K562 (cell line): ENCODE data around the gene RPL27. TPM values are rescaled to one million over a fixed set of nuclear protein-coding genes. Genes with fewer than 3 reads are reported as not detected.

ENCODE experiments used
- CREM ChIP-seq: IDR thresholded peaks from 2 replicates; pipeline ENCODE4 v1.6.1; 2014; ENCODE audit warnings: antibody characterized with exemption, low read depth
- HDAC2 ChIP-seq: fragments of 450-650 bp; IDR thresholded peaks from 2 replicates; pipeline ENCODE4 v1.6.1; 2016; ENCODE audit warnings: mild to moderate bottlenecking
- SREBF1 ChIP-seq: fragments of 150-350 bp; IDR thresholded peaks from 2 replicates; pipeline ENCODE4 v1.6.1; 2014; ENCODE audit warnings: antibody characterized with exemption, low read depth, low read length, borderline replicate concordance
- ZNF282 ChIP-seq: sonication (generic); formaldehyde crosslinking; IDR thresholded peaks from 2 replicates; pipeline ENCODE4 v1.8.1; 2023; ENCODE audit warnings: missing genetic modification reagents
- polyA plus RNA-seq, 8 experiments: library from polyadenylated mRNA; depleted of rRNA in 4 of 8; stranded (reverse) in 5 of 8; unstranded in 3 of 8; fragments of >200 nt; fragmentation: Nextera tagmentation in 2 of 8; fragmentation: Illumina TruSeq in 1 of 8; extraction: Ambion mirVana in 2 of 8; extraction: Trizol in 1 of 8; gene quantifications; 2 replicates each; pipeline versions ENCODE4 v1.2.1 to v1.2.3, GENCODE V29; 2011 to 2014; ENCODE audit warnings: inconsistent platforms in 1 of 8, missing spikeins in 1 of 8
- total RNA-seq, 7 experiments: library from RNA; depleted of rRNA in 6 of 7; stranded (reverse); fragments of >200 nt in 6 of 7; fragmentation: Illumina TruSeq in 2 of 7; extraction: Trizol in 2 of 7; gene quantifications; 2 replicates each; pipeline versions ENCODE4 v1.2.1 to v1.2.3, GENCODE V29; 2011 to 2021; ENCODE audit warnings: low replicate concordance in 1 of 7
- TF ChIP-seq, protein P1 (sequence below): sonication (generic); formaldehyde crosslinking; IDR thresholded peaks from 2 replicates; pipeline ENCODE4 v1.8.0; 2022; ENCODE audit warnings: mild to moderate bottlenecking, missing genetic modification reagents, borderline replicate concordance
- TF ChIP-seq, protein P2 (sequence below): fragments of 450-650 bp; formaldehyde crosslinking; IDR thresholded peaks from 2 replicates; pipeline ENCODE4 v1.4.0; 2020; ENCODE audit warnings: mild to moderate bottlenecking, moderate library complexity
- TF ChIP-seq, protein P3 (sequence below), 2 experiments: fragments of 450-650 bp in 1 of 2; sonication (generic) in 1 of 2; formaldehyde crosslinking in 1 of 2; IDR thresholded peaks; 2 replicates each; pipeline versions ENCODE4 v1.7.1 to v1.9.0; 2016 to 2022; ENCODE audit warnings: inconsistent platforms in 1 of 2, mild to moderate bottlenecking in 1 of 2, missing genetic modification reagents in 1 of 2

RPL27 gene
- total and polyA plus RNA-seq, 9 of the 15 experiments (the other 6 are each of a cell fraction or from before 2014, with no cell fraction given), result 1,539 to 6,155 (median 3,710) TPM

DNA sequence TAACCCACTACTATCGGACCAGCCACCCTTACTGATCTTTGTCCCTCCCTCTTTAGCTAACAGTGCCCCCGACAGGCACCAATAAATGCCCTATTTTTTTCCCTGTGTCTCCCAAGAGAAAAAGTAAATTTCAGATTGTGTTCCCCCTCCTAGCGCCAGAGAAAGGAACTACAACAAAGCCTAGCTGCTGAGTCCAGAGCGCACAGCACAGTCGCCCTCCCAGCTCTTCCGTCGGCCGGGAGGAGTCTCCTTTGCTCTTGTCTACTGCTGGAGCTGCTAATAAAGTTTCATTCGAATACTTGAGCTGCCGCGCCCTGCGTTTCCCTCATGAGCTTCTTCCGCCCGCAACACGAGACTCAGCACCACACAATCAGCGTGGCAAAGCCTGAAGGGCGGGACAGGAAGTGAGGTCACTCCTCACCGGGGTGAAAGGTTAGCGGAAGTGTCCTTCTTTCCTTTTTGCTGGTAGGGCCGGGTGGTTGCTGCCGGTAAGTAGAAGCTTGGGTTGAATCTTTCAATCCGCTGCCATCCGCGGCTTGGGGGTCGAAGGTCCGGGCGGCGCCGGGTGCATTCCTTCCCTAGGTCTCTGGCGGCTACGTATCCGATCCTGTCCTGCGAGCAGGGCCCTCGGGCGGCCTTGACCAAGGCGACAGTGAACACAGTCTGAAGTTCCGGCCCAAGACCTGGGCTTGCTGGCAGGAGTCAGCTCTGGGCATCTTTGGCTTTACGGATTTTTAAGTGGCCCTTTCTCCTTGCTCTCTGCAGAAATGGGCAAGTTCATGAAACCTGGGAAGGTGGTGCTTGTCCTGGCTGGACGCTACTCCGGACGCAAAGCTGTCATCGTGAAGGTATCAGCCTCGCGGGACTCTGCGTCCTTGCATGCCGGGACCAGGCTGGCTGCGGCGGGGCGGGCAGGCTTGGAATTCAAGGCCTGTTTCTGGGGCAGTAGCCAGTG lies at the start of gene RPL27 (continued):
- TF ChIP-seq CREM (peak; percentile 96), ZNF282 (CRISPR knock-in tag) (no peak), SREBF1 (peak; percentile 89; the same call in 1 of the 2 replicates), HDAC2 (peak; percentile 77)
- TF ChIP-seq, protein P1, sequence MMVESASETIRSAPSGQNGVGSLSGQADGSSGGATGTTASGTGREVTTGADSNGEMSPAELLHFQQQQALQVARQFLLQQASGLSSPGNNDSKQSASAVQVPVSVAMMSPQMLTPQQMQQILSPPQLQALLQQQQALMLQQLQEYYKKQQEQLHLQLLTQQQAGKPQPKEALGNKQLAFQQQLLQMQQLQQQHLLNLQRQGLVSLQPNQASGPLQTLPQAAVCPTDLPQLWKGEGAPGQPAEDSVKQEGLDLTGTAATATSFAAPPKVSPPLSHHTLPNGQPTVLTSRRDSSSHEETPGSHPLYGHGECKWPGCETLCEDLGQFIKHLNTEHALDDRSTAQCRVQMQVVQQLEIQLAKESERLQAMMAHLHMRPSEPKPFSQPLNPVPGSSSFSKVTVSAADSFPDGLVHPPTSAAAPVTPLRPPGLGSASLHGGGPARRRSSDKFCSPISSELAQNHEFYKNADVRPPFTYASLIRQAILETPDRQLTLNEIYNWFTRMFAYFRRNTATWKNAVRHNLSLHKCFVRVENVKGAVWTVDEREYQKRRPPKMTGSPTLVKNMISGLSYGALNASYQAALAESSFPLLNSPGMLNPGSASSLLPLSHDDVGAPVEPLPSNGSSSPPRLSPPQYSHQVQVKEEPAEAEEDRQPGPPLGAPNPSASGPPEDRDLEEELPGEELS (CRISPR knock-in tag), result no peak
- TF ChIP-seq, protein P2, sequence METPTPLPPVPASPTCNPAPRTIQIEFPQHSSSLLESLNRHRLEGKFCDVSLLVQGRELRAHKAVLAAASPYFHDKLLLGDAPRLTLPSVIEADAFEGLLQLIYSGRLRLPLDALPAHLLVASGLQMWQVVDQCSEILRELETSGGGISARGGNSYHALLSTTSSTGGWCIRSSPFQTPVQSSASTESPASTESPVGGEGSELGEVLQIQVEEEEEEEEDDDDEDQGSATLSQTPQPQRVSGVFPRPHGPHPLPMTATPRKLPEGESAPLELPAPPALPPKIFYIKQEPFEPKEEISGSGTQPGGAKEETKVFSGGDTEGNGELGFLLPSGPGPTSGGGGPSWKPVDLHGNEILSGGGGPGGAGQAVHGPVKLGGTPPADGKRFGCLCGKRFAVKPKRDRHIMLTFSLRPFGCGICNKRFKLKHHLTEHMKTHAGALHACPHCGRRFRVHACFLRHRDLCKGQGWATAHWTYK (CRISPR knock-in tag), result 0 out of 2 replicates have a peak, but pooled peaks have one; percentile 59
- TF ChIP-seq, protein P3, sequence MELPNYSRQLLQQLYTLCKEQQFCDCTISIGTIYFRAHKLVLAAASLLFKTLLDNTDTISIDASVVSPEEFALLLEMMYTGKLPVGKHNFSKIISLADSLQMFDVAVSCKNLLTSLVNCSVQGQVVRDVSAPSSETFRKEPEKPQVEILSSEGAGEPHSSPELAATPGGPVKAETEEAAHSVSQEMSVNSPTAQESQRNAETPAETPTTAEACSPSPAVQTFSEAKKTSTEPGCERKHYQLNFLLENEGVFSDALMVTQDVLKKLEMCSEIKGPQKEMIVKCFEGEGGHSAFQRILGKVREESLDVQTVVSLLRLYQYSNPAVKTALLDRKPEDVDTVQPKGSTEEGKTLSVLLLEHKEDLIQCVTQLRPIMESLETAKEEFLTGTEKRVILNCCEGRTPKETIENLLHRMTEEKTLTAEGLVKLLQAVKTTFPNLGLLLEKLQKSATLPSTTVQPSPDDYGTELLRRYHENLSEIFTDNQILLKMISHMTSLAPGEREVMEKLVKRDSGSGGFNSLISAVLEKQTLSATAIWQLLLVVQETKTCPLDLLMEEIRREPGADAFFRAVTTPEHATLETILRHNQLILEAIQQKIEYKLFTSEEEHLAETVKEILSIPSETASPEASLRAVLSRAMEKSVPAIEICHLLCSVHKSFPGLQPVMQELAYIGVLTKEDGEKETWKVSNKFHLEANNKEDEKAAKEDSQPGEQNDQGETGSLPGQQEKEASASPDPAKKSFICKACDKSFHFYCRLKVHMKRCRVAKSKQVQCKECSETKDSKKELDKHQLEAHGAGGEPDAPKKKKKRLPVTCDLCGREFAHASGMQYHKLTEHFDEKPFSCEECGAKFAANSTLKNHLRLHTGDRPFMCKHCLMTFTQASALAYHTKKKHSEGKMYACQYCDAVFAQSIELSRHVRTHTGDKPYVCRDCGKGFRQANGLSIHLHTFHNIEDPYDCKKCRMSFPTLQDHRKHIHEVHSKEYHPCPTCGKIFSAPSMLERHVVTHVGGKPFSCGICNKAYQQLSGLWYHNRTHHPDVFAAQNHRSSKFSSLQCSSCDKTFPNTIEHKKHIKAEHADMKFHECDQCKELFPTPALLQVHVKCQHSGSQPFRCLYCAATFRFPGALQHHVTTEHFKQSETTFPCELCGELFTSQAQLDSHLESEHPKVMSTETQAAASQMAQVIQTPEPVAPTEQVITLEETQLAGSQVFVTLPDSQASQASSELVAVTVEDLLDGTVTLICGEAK (IDR thresholded peaks at IDR 0.05), result peak; percentile 100
- TF ChIP-seq, protein P3 (CRISPR knock-in tag; IDR thresholded peaks at IDR 0.05), result peak; percentile 100
